GM23338 (cell line): ENCODE results near the gene AP2M1. TPM values are rescaled to one million over a fixed set of nuclear protein-coding genes. Genes with fewer than 3 reads are reported as not detected.

Source experiments
- ATAC-seq: fragments of 200-7000 bp; cut with Tn5 transposase; 3 replicates; pipeline ENCODE4 v1.9.1; 2020
- DNase-seq: peaks from one replicate; pipeline ENCODE4 v3.0.0-alpha.2; 2015; ENCODE audit warnings: low spot score
- H2AFZ ChIP-seq: fragments of 200-600 bp; sonication (generic); 2 replicates; pipeline ENCODE4 v1.8.0; 2016; ENCODE audit warnings: antibody characterized with exemption, mild to moderate bottlenecking, moderate library complexity
- H3F3A ChIP-seq: fragments of 200-600 bp; sonication (generic); replicated peaks from 2 replicates; pipeline ENCODE4 v1.8.0; 2017; ENCODE audit warnings: antibody characterized with exemption, mixed run types, low read depth
- H3K27ac ChIP-seq: fragments of 200-600 bp; sonication (generic); 2 replicates; pipeline ENCODE4 v1.6.1; 2016; ENCODE audit warnings: low read depth
- H3K27me3 ChIP-seq: fragments of 200-600 bp; sonication (generic); 2 replicates; pipeline ENCODE4 v1.8.0; 2016; ENCODE audit warnings: mild to moderate bottlenecking, mixed run types, moderate library complexity; ENCODE audit not compliant: insufficient read depth
- H3K36me3 ChIP-seq: fragments of 200-600 bp; sonication (generic); 2 replicates; pipeline ENCODE4 v1.8.0; 2016; ENCODE audit warnings: mild to moderate bottlenecking; ENCODE audit not compliant: insufficient read depth
- H3K4me1 ChIP-seq: fragments of 200-600 bp; sonication (generic); 2 replicates; pipeline ENCODE4 v1.8.0; 2016; ENCODE audit warnings: mild to moderate bottlenecking, moderate library complexity; ENCODE audit not compliant: insufficient read depth
- H3K4me2 ChIP-seq: fragments of 200-600 bp; sonication (generic); 2 replicates; pipeline ENCODE4 v1.7.1; 2017; ENCODE audit warnings: mixed run types
- H3K4me3 ChIP-seq: fragments of 200-600 bp; sonication (generic); 2 replicates; pipeline ENCODE4 v1.6.1; 2016; ENCODE audit warnings: mixed run types
- H3K79me2 ChIP-seq: fragments of 200-600 bp; sonication (generic); replicated peaks from 2 replicates; pipeline ENCODE4 v1.8.0; 2017; ENCODE audit warnings: mild to moderate bottlenecking; ENCODE audit not compliant: insufficient read depth
- H3K9me2 ChIP-seq: fragments of 200-600 bp; sonication (generic); 2 replicates; pipeline ENCODE4 v1.8.0; 2017; ENCODE audit not compliant: insufficient read depth
- H4K20me1 ChIP-seq: fragments of 200-600 bp; sonication (generic); replicated peaks from 2 replicates; pipeline ENCODE4 v1.8.0; 2017; ENCODE audit warnings: mild to moderate bottlenecking; ENCODE audit not compliant: insufficient read depth
- H3K27ac Mint-ChIP-seq: 2 replicates; pipeline ENCODE4 v1.8.0; 2020; ENCODE audit warnings: inconsistent platforms, mild to moderate bottlenecking, moderate library complexity, mixed read lengths
- H3K27me3 Mint-ChIP-seq: 3 replicates; pipeline ENCODE4 v1.8.0; 2022; ENCODE audit warnings: low read depth, mild to moderate bottlenecking, moderate library complexity, mixed read lengths, inconsistent platforms; ENCODE audit not compliant: insufficient read depth, poor library complexity
- H3K36me3 Mint-ChIP-seq: 3 replicates; pipeline ENCODE4 v1.8.0; 2021; ENCODE audit warnings: low read depth, mild to moderate bottlenecking, inconsistent platforms, moderate library complexity, mixed read lengths
- H3K4me1 Mint-ChIP-seq: 3 replicates; pipeline ENCODE4 v1.8.0; 2020; ENCODE audit warnings: mild to moderate bottlenecking, inconsistent platforms, mixed read lengths
- H3K4me3 Mint-ChIP-seq: 3 replicates; pipeline ENCODE4 v1.8.0; 2021; ENCODE audit warnings: moderate library complexity, mild to moderate bottlenecking, inconsistent platforms, mixed read lengths
- H3K9me3 Mint-ChIP-seq: 3 replicates; pipeline ENCODE4 v1.8.0; 2020; ENCODE audit warnings: moderate library complexity, mild to moderate bottlenecking, inconsistent platforms, mixed read lengths
- EZH2 ChIP-seq: fragments of 200-600 bp; sonication (generic); IDR thresholded peaks from one replicate; pipeline ENCODE4 v1.8.0; 2017; ENCODE audit warnings: antibody characterized with exemption, mild to moderate bottlenecking, low read depth; ENCODE audit not compliant: unreplicated experiment
- EZH2phosphoT487 ChIP-seq: fragments of 200-600 bp; sonication (generic); IDR thresholded peaks from one replicate; pipeline ENCODE4 v1.8.1; 2018; ENCODE audit warnings: antibody characterized with exemption; ENCODE audit not compliant: unreplicated experiment
- JUNB ChIP-seq: IDR thresholded peaks from one replicate; pipeline ENCODE4 v1.6.1; 2016; ENCODE audit warnings: antibody characterized with exemption; ENCODE audit not compliant: unreplicated experiment
- REST ChIP-seq: IDR thresholded peaks from one replicate; pipeline ENCODE4 v1.6.1; 2018; ENCODE audit warnings: antibody characterized with exemption; ENCODE audit not compliant: unreplicated experiment
- polyA plus RNA-seq: library from polyadenylated mRNA; unstranded; fragments of >200 nt; fragmentation: Nextera tagmentation; extraction: Ambion mirVana; gene quantifications from 2 replicates; pipeline ENCODE4 v1.2.1, GENCODE V29; 2016
- total RNA-seq: library from RNA; depleted of rRNA; stranded (reverse); fragments of >200 nt; shearing (Covaris generic); gene quantifications from 2 replicates; pipeline ENCODE4 v1.2.3, GENCODE V29; 2014

The AP2M1 gene
- total and polyA plus RNA-seq, 2 experiments from 2014 or later, result 215 to 305 TPM

GRCh38 chr3:184186902-184187207, 12.2 kb downstream of the AP2M1 start:
- H3K36me3 ChIP-seq, result peaks cover 27% of the 10 kb centered on the region
- peaks cover 7% of the 10 kb centered on the region; the same call in 1 of the 2 replicates for H3F3A ChIP-seq
- no peaks in the 10 kb centered on the region for H3K9me2 ChIP-seq
- peak overlapping the region; percentile 99 for H3K4me3 ChIP-seq
- DNase-seq (no peak), ATAC-seq (no peak)
- H3K4me2 ChIP-seq, result peak overlapping the region; percentile 97
- Mint-ChIP-seq H3K27ac (no peak overlapping the region), H3K4me1 (peaks cover 20% of the 10 kb centered on the region), H3K9me3 (no peaks in the 10 kb centered on the region; the same call in 2 of the 3 replicates), H3K36me3 (peaks cover 68% of the 10 kb centered on the region), H3K4me3 (peak overlapping the region; percentile 96), H3K27me3 (peaks cover 21% of the 10 kb centered on the region)
- peaks cover 14% of the 10 kb centered on the region for H3K4me1 ChIP-seq
- H2AFZ ChIP-seq, result no peak overlapping the region
- no peaks in the 10 kb centered on the region for H3K27me3 ChIP-seq
- TF ChIP-seq EZH2phosphoT487, result no peak
- TF ChIP-seq JUNB, result no peak
- peaks cover 12% of the 10 kb centered on the region; the same call in 1 of the 2 replicates for H4K20me1 ChIP-seq
- peaks cover 34% of the 10 kb centered on the region for H3K79me2 ChIP-seq
- no peak overlapping the region for H3K27ac ChIP-seq

GRCh38 chr3:184188080-184188479, 13.4 kb downstream of the AP2M1 start:
- peaks cover 15% of the 10 kb centered on the region for H3K36me3 ChIP-seq
- peaks cover 1% of the 10 kb centered on the region; the same call in 1 of the 2 replicates for H3F3A ChIP-seq
- no peak overlapping the region for H3K4me2 ChIP-seq
- no peak overlapping the region for H3K27ac ChIP-seq
- peaks cover 14% of the 10 kb centered on the region for H3K4me1 ChIP-seq
- no peak overlapping the region for H3K4me3 Mint-ChIP-seq
- H2AFZ ChIP-seq, result no peak overlapping the region
- DNase-seq (no peak), ATAC-seq (no peak)
- H3K9me3 Mint-ChIP-seq, result no peaks in the 10 kb centered on the region; the same call in 2 of the 3 replicates
- no peak overlapping the region for H3K4me3 ChIP-seq
- TF ChIP-seq JUNB (no peak), REST (no peak)
- peaks cover 15% of the 10 kb centered on the region; the same call in 1 of the 2 replicates for H4K20me1 ChIP-seq
- peaks cover 20% of the 10 kb centered on the region for H3K4me1 Mint-ChIP-seq
- H3K36me3 Mint-ChIP-seq, result peaks cover 68% of the 10 kb centered on the region
- H3K27me3 ChIP-seq, result no peaks in the 10 kb centered on the region
- peaks cover 34% of the 10 kb centered on the region for H3K79me2 ChIP-seq
- no peaks in the 10 kb centered on the region for H3K9me2 ChIP-seq
- H3K27me3 Mint-ChIP-seq, result peaks cover 19% of the 10 kb centered on the region
- H3K27ac Mint-ChIP-seq, result no peak overlapping the region

GRCh38 chr3:184189421-184189820, 14.8 kb downstream of the AP2M1 start:
- H3K9me3 Mint-ChIP-seq, result no peaks in the 10 kb centered on the region; the same call in 2 of the 3 replicates
- H3K4me1 Mint-ChIP-seq, result peaks cover 14% of the 10 kb centered on the region
- ATAC-seq (no peak), DNase-seq (no peak)
- H3K27ac ChIP-seq, result no peak overlapping the region
- peaks cover 11% of the 10 kb centered on the region for H3K4me1 ChIP-seq
- no peaks in the 10 kb centered on the region for H3K9me2 ChIP-seq
- H4K20me1 ChIP-seq, result peaks cover 15% of the 10 kb centered on the region; the same call in 1 of the 2 replicates
- TF ChIP-seq EZH2, result no peak
- no peak overlapping the region for H2AFZ ChIP-seq
- peaks cover 34% of the 10 kb centered on the region for H3K79me2 ChIP-seq
- no peak overlapping the region for H3K4me2 ChIP-seq
- no peak overlapping the region for H3K27ac Mint-ChIP-seq
- H3K4me3 Mint-ChIP-seq, result no peak overlapping the region
- H3F3A ChIP-seq, result no peaks in the 10 kb centered on the region
- peaks cover 68% of the 10 kb centered on the region for H3K36me3 Mint-ChIP-seq
- H3K4me3 ChIP-seq, result no peak overlapping the region
- peaks cover 15% of the 10 kb centered on the region for H3K27me3 Mint-ChIP-seq
- no peaks in the 10 kb centered on the region for H3K27me3 ChIP-seq
- H3K36me3 ChIP-seq, result peaks cover 13% of the 10 kb centered on the region
